ENCODE results near the gene EXOC6. TPM values are rescaled to one million over a fixed set of nuclear protein-coding genes. Genes with fewer than 3 reads are reported as not detected.

EXOC6 gene
- total RNA-seq, 1 experiment from 2014 or later, result 17.0 TPM

DNA sequence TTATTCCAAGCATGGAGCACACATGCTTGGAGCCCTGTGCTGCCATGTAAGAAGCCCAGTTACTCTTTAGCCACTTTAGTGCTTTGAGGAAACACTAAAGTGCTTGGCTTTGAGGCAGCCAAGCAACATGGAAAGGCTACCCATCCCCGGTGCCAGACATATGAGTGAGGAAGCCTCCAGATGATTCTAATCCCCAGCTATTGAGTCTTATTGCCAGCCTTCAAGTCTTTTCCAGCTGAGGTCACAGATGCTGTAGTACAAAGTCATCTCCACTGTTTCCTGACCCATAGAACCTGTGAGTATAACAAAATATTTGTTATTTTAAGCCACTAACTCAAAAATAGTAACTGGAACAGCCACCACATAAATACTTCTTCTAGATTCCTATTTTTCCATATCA is 120.8 kb downstream of the EXOC6 start:
- POLR2A ChIA-PET, result interaction anchor here (0.9 kb wide), 1 partner anchor 65 kb away, joined by 3 read pairs; no protein-coding TSS in a partner anchor
- in situ Hi-C loops (cut with HindIII; ENCODE audit: low pct_unique_long_range_greater_than_20kb, low sequenced_read_pairs) (no loop called here), intact Hi-C loops (cut with micrococcal nuclease; ENCODE audit: unreplicated experiment) (no loop called here)
- BruUV-seq (replicated peaks), result no TSS peak
- CTCF ChIA-PET, result interaction anchor here (0.5 kb wide), 1 partner anchor 380 kb away, joined by 3 read pairs; no protein-coding TSS in a partner anchor
- no peaks in the 10 kb centered on the region for H3K4me1 ChIP-seq (ENCODE audit: control insufficient read depth, insufficient read depth, low read length)
- DNase-seq (ENCODE audit: low read depth, low spot score) (no peak), ATAC-seq (no peak)
- H3K27ac ChIP-seq (ENCODE audit: low read length), result no peak overlapping the region
- no peaks in the 10 kb centered on the region for H3K27me3 ChIP-seq (ENCODE audit: control insufficient read depth, insufficient read depth, low read length)
- H3K4me3 ChIP-seq (ENCODE audit: low read depth in 2 of 2, low read length in 2 of 2), result no peak overlapping the region
- TF ChIP-seq SIN3A (IDR thresholded peaks at IDR 0.05; ENCODE audit: borderline replicate concordance, insufficient read depth, low read depth, low read length) (no peak), TCF7L2 (IDR thresholded peaks at IDR 0.05; ENCODE audit: low read depth, low read length) (no peak), POLR2AphosphoS5 (IDR thresholded peaks at IDR 0.05; ENCODE audit: low read depth, low read length) (no peak)
- TF ChIP-seq, protein P1, sequence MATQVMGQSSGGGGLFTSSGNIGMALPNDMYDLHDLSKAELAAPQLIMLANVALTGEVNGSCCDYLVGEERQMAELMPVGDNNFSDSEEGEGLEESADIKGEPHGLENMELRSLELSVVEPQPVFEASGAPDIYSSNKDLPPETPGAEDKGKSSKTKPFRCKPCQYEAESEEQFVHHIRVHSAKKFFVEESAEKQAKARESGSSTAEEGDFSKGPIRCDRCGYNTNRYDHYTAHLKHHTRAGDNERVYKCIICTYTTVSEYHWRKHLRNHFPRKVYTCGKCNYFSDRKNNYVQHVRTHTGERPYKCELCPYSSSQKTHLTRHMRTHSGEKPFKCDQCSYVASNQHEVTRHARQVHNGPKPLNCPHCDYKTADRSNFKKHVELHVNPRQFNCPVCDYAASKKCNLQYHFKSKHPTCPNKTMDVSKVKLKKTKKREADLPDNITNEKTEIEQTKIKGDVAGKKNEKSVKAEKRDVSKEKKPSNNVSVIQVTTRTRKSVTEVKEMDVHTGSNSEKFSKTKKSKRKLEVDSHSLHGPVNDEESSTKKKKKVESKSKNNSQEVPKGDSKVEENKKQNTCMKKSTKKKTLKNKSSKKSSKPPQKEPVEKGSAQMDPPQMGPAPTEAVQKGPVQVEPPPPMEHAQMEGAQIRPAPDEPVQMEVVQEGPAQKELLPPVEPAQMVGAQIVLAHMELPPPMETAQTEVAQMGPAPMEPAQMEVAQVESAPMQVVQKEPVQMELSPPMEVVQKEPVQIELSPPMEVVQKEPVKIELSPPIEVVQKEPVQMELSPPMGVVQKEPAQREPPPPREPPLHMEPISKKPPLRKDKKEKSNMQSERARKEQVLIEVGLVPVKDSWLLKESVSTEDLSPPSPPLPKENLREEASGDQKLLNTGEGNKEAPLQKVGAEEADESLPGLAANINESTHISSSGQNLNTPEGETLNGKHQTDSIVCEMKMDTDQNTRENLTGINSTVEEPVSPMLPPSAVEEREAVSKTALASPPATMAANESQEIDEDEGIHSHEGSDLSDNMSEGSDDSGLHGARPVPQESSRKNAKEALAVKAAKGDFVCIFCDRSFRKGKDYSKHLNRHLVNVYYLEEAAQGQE (IDR thresholded peaks at IDR 0.05; ENCODE audit: insufficient read depth in 1 of 2, low read depth in 2 of 2, low read length in 1 of 2), result no peak
- TF ChIP-seq, protein P2, sequence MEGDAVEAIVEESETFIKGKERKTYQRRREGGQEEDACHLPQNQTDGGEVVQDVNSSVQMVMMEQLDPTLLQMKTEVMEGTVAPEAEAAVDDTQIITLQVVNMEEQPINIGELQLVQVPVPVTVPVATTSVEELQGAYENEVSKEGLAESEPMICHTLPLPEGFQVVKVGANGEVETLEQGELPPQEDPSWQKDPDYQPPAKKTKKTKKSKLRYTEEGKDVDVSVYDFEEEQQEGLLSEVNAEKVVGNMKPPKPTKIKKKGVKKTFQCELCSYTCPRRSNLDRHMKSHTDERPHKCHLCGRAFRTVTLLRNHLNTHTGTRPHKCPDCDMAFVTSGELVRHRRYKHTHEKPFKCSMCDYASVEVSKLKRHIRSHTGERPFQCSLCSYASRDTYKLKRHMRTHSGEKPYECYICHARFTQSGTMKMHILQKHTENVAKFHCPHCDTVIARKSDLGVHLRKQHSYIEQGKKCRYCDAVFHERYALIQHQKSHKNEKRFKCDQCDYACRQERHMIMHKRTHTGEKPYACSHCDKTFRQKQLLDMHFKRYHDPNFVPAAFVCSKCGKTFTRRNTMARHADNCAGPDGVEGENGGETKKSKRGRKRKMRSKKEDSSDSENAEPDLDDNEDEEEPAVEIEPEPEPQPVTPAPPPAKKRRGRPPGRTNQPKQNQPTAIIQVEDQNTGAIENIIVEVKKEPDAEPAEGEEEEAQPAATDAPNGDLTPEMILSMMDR (IDR thresholded peaks at IDR 0.05), result no peak
- no peaks in the 10 kb centered on the region for H3K9me3 ChIP-seq (ENCODE audit: control insufficient read depth, insufficient read depth, low read depth, low read length)
- no peaks in the 10 kb centered on the region for H3K36me3 ChIP-seq (ENCODE audit: control insufficient read depth, insufficient read depth, low read length)

DNA sequence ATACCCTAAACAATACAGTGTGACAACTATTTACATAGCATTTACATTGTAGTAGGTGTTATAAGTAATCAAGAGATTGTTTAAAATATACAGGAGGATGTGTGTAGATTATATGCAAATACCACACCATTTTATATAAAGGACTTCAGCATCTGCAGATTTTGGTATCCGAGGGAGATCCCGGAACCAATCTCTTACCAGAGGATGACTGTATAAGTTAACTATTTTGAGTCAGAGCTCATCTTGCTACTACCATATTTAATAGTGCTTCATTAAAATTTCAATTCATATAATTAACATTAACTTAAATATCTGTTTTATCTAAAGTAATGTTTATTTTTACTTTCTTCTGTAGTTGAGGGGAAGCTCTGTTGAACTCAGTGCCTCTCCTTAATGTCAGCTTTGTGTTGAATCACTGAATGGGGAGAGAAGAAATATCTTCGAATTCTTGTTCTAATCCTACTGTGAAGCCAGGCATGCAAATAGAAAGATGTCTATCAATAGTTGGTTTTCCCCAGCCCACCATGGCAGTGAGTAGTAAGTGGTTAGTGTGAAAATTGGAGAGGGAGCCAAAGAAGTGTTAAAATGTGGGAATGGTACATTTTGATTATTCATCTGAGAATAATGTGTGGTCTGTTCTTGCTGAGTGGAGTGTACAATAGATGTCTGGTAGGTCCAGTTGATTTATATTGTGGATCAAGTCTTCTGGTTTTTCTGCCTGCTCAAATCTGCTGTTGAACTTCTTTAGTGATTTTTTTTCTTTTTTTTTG is 122.2 kb downstream of the EXOC6 start:
- no peaks in the 10 kb centered on the region for H3K9me3 ChIP-seq (ENCODE audit: control insufficient read depth, insufficient read depth, low read depth, low read length)
- intact Hi-C loops (cut with micrococcal nuclease; ENCODE audit: unreplicated experiment), result no loop called here
- H3K4me3 ChIP-seq (ENCODE audit: low read depth in 2 of 2, low read length in 2 of 2), result no peak overlapping the region
- POLR2A ChIA-PET, result no interaction called here
- DNase-seq (ENCODE audit: low read depth, low spot score) (no peak), ATAC-seq (no peak)
- CTCF ChIA-PET, result no interaction called here
- no peaks in the 10 kb centered on the region for H3K36me3 ChIP-seq (ENCODE audit: control insufficient read depth, insufficient read depth, low read length)
- H3K27ac ChIP-seq (ENCODE audit: low read length), result no peak overlapping the region
- TF ChIP-seq POLR2AphosphoS5 (IDR thresholded peaks at IDR 0.05; ENCODE audit: low read depth, low read length) (no peak), SIN3A (IDR thresholded peaks at IDR 0.05; ENCODE audit: borderline replicate concordance, insufficient read depth, low read depth, low read length) (no peak), TCF7L2 (IDR thresholded peaks at IDR 0.05; ENCODE audit: low read depth, low read length) (no peak)
- TF ChIP-seq, protein P2 (IDR thresholded peaks at IDR 0.05), result no peak
- TF ChIP-seq, protein P1 (IDR thresholded peaks at IDR 0.05; ENCODE audit: insufficient read depth in 1 of 2, low read depth in 2 of 2, low read length in 1 of 2), result no peak
- no TSS peak for BruUV-seq (replicated peaks)
- H3K4me1 ChIP-seq (ENCODE audit: control insufficient read depth, insufficient read depth, low read length), result no peaks in the 10 kb centered on the region
- in situ Hi-C loops (cut with HindIII; ENCODE audit: low pct_unique_long_range_greater_than_20kb, low sequenced_read_pairs), result no loop called here
- H3K27me3 ChIP-seq (ENCODE audit: control insufficient read depth, insufficient read depth, low read length), result no peaks in the 10 kb centered on the region
